Adrenal gland (tissue), 12 donors: ENCODE data around the gene COL17A1. TPM values are rescaled to one million over a fixed set of nuclear protein-coding genes. Genes with fewer than 3 reads are reported as not detected.

ENCODE experiments used
- DNase-seq, 7 donors: peaks; one replicate each; pipeline ENCODE4 v3.0.0-alpha.2; 2019 to 2020
- H3K27ac ChIP-seq, 5 donors: fragments of 200-600 bp; sonication (generic) in 4 of 5; 1 replicate in 3 of 5; 2 replicates in 2 of 5; pipeline versions ENCODE4 v1.5.1 to v1.8.0; 2016 to 2020; ENCODE audit warnings: mild to moderate bottlenecking in 1 of 5
- H3K27me3 ChIP-seq: fragments of 200-600 bp; 2 replicates; pipeline ENCODE4 v1.8.0; 2021
- H3K36me3 ChIP-seq, 2 donors: fragments of 200-600 bp; replicated peaks in 1 of 2; 1 replicate in 1 of 2; 2 replicates in 1 of 2; pipeline versions ENCODE4 v1.5.1 to v1.8.0; 2018 to 2022
- H3K4me1 ChIP-seq, 2 donors: fragments of 200-600 bp; replicated peaks in 1 of 2; 1 replicate in 1 of 2; 2 replicates in 1 of 2; pipeline versions ENCODE4 v1.5.1 to v1.8.0; 2018 to 2021
- H3K4me3 ChIP-seq, 4 donors: fragments of 200-600 bp; sonication (generic) in 3 of 4; one replicate each; pipeline ENCODE4 v1.5.1; 2016 to 2018
- H3K9me3 ChIP-seq, 3 donors: fragments of 200-600 bp; sonication (generic) in 1 of 3; replicated peaks in 1 of 3; 1 replicate in 2 of 3; 2 replicates in 1 of 3; pipeline versions ENCODE4 v1.5.1 to v1.8.0; 2016 to 2021
- POLR2A ChIP-seq, 2 donors: fragments of 450-650 bp; IDR thresholded peaks; one replicate each; pipeline ENCODE4 v1.6.1; 2017; ENCODE audit warnings: antibody characterized with exemption in 2 of 2, mild to moderate bottlenecking in 2 of 2, moderate library complexity in 1 of 2
- WGBS, 4 donors: extraction: QIAGEN DNeasy Blood & Tissue Kit in 2 of 4; methylation state at CpG; one replicate each; pipeline versions ENCODE4 v1.1.5 to v1.1.7; 2013 to 2017; 5-methylcytosine and 5-hydroxymethylcytosine counted together
- intact Hi-C, 2 donors: fragments of 100-400 bp; cut with DNase I; formaldehyde crosslinking; loops; one replicate each; pipeline versions ENCODE4 v1.14.1 to v1.15.0; 2022 to 2023
- polyA plus RNA-seq, 3 donors: library from polyadenylated mRNA; stranded (reverse); fragments of 200-250 nt in 2 of 3; fragments of 350-450 nt in 1 of 3; fragmentation: Illumina TruSeq in 1 of 3; extraction: RNeasy Lipid Tissue Mini Kit (QIAGEN cat#74804) in 1 of 3; gene quantifications; one replicate each; pipeline ENCODE4 v1.2.3, GENCODE V29; 2013 to 2014
- total RNA-seq, 9 donors: library from RNA; depleted of rRNA in 4 of 9; stranded (reverse); fragments of >200 nt in 4 of 9; fragments of 120-200 nt in 1 of 9; fragmentation: NEBNext Ultra II Directional in 1 of 9; extraction: Animal tissue kit (Norgen Biotek cat#: 25700) in 1 of 9; gene quantifications; one replicate each; pipeline versions ENCODE4 v1.1.0 to v1.2.4, GENCODE V29; 2013 to 2023
- TF ChIP-seq, protein P1 (sequence below), 6 experiments: fragments of 450-650 bp in 4 of 6; fragments of 200-600 bp in 2 of 6; sonication (generic) in 1 of 6; IDR thresholded peaks; 1 replicate in 5 of 6; 2 replicates in 1 of 6; pipeline versions ENCODE4 v1.5.1 to v1.8.0; 2016 to 2021; ENCODE audit warnings: antibody characterized with exemption in 6 of 6, mild to moderate bottlenecking in 2 of 6, moderate library complexity in 1 of 6
- donor health status: healthy with polysubstance abuse.
- donor health status: Bipolar disorder and iron deficiency.
- donor health status: DM: yes; HTN: yes; CAD: no.
- donor health status: DM: no; HTN: no; CAD: no.
- donor health status: DM: no; HTN: no; CAD: no.
- donor health status: DM: yes; HTN: yes; CAD: no.

The COL17A1 gene
- total and polyA plus RNA-seq, 12 donors: 0.11 to 2.2 (median 0.36) TPM; not detected in 4

DNA sequence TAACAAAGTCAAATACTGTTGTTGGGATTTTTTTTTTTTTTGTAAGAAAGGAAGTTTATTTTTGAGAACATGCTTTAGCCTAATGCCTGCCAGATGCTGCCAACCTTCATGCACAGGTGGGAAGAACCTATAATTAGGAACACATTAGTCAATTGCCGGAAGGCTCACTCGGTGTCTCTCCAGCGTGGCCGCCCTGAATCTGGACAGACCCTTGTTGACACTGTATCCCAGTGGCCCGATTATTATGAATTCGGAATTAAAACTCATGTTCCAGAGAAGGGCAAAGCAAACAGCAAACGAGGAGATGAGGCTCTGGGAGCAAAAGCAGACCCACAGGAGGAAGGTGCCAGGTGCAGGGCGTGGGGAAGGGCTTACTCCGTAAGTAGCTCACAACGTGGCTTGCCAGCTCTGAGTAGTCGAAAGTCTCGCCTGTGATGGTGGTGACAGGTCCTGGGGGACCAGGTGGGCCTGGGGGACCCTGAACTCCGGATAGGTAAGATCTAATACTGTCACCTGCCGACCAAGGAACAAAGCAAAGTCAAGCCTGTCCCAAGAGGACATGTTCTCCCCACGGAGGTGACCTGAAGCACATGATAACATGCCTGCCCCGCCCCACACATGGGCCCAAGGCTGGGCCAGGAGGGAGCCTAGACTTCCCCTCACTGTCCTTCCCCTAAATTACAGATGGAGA lies 48.3 kb downstream of the COL17A1 start:
- no peaks in the 10 kb centered on the region for H3K4me1 ChIP-seq
- 70 to 81% (median 76%) methylated on average over 14 to 16 of the region's 16 CpGs for WGBS, 4 donors
- no peaks in the 10 kb centered on the region for H3K36me3 ChIP-seq
- intact Hi-C loops: no loop called here
- DNase-seq: peak in 1 of 7 donors; percentile 41
- H3K27me3 ChIP-seq: no peaks in the 10 kb centered on the region
- TF ChIP-seq POLR2A (IDR thresholded peaks at IDR 0.05): no peak
- TF ChIP-seq, protein P1, sequence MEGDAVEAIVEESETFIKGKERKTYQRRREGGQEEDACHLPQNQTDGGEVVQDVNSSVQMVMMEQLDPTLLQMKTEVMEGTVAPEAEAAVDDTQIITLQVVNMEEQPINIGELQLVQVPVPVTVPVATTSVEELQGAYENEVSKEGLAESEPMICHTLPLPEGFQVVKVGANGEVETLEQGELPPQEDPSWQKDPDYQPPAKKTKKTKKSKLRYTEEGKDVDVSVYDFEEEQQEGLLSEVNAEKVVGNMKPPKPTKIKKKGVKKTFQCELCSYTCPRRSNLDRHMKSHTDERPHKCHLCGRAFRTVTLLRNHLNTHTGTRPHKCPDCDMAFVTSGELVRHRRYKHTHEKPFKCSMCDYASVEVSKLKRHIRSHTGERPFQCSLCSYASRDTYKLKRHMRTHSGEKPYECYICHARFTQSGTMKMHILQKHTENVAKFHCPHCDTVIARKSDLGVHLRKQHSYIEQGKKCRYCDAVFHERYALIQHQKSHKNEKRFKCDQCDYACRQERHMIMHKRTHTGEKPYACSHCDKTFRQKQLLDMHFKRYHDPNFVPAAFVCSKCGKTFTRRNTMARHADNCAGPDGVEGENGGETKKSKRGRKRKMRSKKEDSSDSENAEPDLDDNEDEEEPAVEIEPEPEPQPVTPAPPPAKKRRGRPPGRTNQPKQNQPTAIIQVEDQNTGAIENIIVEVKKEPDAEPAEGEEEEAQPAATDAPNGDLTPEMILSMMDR (IDR thresholded peaks at IDR 0.05): no peak
- no peak overlapping the region for H3K27ac ChIP-seq
- no peak overlapping the region for H3K4me3 ChIP-seq
- no peaks in the 10 kb centered on the region for H3K9me3 ChIP-seq

DNA sequence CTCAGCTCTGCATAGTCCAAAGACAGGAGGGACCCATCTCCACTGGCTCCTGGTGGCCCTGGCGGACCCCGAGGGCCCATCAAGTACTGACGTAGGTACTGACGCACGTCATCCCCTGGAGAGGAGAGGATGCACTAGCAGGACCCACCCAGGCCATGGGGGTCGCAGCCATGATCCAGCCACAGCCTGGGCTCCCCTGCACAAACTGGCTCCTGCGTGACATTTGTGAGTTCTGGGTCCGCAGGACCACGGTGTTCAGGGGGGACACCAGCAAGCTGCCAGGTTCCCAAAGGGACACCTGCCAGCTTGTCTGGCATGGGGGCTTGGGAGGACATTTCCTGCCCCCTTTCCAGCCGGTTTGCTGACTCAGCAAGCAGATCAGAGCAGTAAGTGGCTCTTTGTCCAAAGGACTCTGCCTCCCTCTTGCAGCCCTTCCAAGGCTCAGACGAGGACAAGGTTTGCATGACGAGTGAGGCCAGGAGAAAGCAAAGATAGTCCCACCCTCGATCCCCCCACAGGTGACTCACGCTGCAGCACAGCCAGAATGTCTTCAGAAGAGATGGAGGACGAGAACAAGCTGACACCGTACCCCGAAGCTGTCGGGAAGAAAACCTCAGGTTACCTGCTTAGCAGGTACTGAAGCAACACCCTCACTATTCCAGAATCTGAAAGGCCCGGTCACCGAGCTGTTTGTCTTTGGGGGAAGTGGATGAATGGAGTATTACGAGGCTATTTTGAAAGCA lies 49.0 kb downstream of the COL17A1 start:
- Histone ChIP-seq H3K9me3 (no peaks in the 10 kb centered on the region), H3K4me1 (no peaks in the 10 kb centered on the region), H3K36me3 (no peaks in the 10 kb centered on the region), H3K4me3 (no peak overlapping the region), H3K27ac (no peak overlapping the region), H3K27me3 (no peaks in the 10 kb centered on the region)
- 72 to 74% (median 73%) methylated on average over 11 to 21 of the region's 21 CpGs for WGBS, 4 donors
- intact Hi-C loops: no loop called here
- DNase-seq: peak in 1 of 7 donors; percentile 39
- TF ChIP-seq, protein P1 (IDR thresholded peaks at IDR 0.05): no peak
- no peak for TF ChIP-seq POLR2A (IDR thresholded peaks at IDR 0.05)

- no peak for DNase-seq
- H3K27me3 ChIP-seq: no peaks in the 10 kb centered on the region
- H3K4me1 ChIP-seq: no peaks in the 10 kb centered on the region
- 52 to 61% (median 60%) methylated on average over 3 of the region's 3 CpGs for WGBS, 4 donors
- intact Hi-C loops: no loop called here
- no peak overlapping the region for H3K4me3 ChIP-seq
- H3K9me3 ChIP-seq: no peaks in the 10 kb centered on the region
- no peak for TF ChIP-seq POLR2A (IDR thresholded peaks at IDR 0.05)
- TF ChIP-seq, protein P1 (IDR thresholded peaks at IDR 0.05): no peak
- H3K27ac ChIP-seq: no peak overlapping the region
- no peaks in the 10 kb centered on the region for H3K36me3 ChIP-seq
These were observed 49.7 kb downstream of the COL17A1 start for GRCh38 chr10:104036069-104036384.

GRCh38 chr10:104035194-104036068 lies 50.2 kb downstream of the COL17A1 start:
- H3K27me3 ChIP-seq: no peaks in the 10 kb centered on the region
- no peak for TF ChIP-seq POLR2A (IDR thresholded peaks at IDR 0.05)
- TF ChIP-seq, protein P1 (IDR thresholded peaks at IDR 0.05): no peak
- H3K4me1 ChIP-seq: no peaks in the 10 kb centered on the region
- no peak overlapping the region for H3K27ac ChIP-seq
- no peaks in the 10 kb centered on the region for H3K36me3 ChIP-seq
- no peak overlapping the region for H3K4me3 ChIP-seq
- 80 to 86% (median 84%) methylated on average over 14 to 18 of the region's 18 CpGs for WGBS, 4 donors
- intact Hi-C loops: no loop called here
- peak in 1 of 7 donors; percentile 45 for DNase-seq
- H3K9me3 ChIP-seq: no peaks in the 10 kb centered on the region
